IPS-15b (cell line): Measurements from ENCODE around the gene P2RX6.

Experiments
- H3K27me3 ChIP-seq: one replicate; pipeline ENCODE4 v1.6.1; 2013; ENCODE audit warnings: low read length; ENCODE audit not compliant: control insufficient read depth, insufficient read depth
- H3K36me3 ChIP-seq: one replicate; pipeline ENCODE4 v1.6.1; 2013; ENCODE audit warnings: low read length; ENCODE audit not compliant: control insufficient read depth, insufficient read depth
- H3K4me1 ChIP-seq: one replicate; pipeline ENCODE4 v1.6.1; 2013; ENCODE audit warnings: mild to moderate bottlenecking, low read length; ENCODE audit not compliant: control insufficient read depth, insufficient read depth
- H3K4me3 ChIP-seq: one replicate; pipeline ENCODE4 v1.5.1; 2013; ENCODE audit warnings: low read depth, low read length
- H3K9ac ChIP-seq: one replicate; pipeline ENCODE4 v1.6.1; 2013; ENCODE audit warnings: low read depth, mild to moderate bottlenecking, low read length
- H3K9me3 ChIP-seq: one replicate; pipeline ENCODE4 v1.6.1; 2013; ENCODE audit warnings: mild to moderate bottlenecking, low read length; ENCODE audit not compliant: control insufficient read depth, insufficient read depth

Gene P2RX6

GRCh38 chr22:20981787-20982562 is 33.0 kb upstream of the P2RX6 start, which contains the start of gene LZTR1:
LZTR1 (plus strand) TSS chr22:20982297; CDS start chr22:20982372, 75 bp downstream.
- H3K36me3 ChIP-seq = no peaks in the 10 kb centered on the region
- peak within 1 kb of the TSS; percentile 89 for H3K9ac ChIP-seq

GRCh38 chr22:20982563-20982882 is 32.4 kb upstream of the P2RX6 start:
- peak overlapping the region; percentile 69 for H3K4me3 ChIP-seq
- H3K4me1 ChIP-seq = peaks cover 17% of the 10 kb centered on the region
- peaks cover 37% of the 10 kb centered on the region for H3K27me3 ChIP-seq
- H3K36me3 ChIP-seq = no peaks in the 10 kb centered on the region
- H3K9ac ChIP-seq = peak overlapping the region; percentile 89
- no peaks in the 10 kb centered on the region for H3K9me3 ChIP-seq

More at GRCh38 chr22:20981787-20982562, 33.0 kb upstream of the P2RX6 start, which contains the start of gene LZTR1:
- Histone ChIP-seq H3K4me3 (peak within 1 kb of the TSS; percentile 69), H3K27me3 (peaks cover 42% of the 10 kb centered on the region), H3K9me3 (no peaks in the 10 kb centered on the region), H3K4me1 (peaks cover 17% of the 10 kb centered on the region)

- Histone ChIP-seq H3K9ac (no peak overlapping the region), H3K36me3 (no peaks in the 10 kb centered on the region), H3K9me3 (no peaks in the 10 kb centered on the region), H3K4me1 (peaks cover 17% of the 10 kb centered on the region), H3K4me3 (peak overlapping the region; percentile 69), H3K27me3 (peaks cover 32% of the 10 kb centered on the region)
Measured at GRCh38 chr22:20983081-20983771, 31.7 kb upstream of the P2RX6 start.

DNA sequence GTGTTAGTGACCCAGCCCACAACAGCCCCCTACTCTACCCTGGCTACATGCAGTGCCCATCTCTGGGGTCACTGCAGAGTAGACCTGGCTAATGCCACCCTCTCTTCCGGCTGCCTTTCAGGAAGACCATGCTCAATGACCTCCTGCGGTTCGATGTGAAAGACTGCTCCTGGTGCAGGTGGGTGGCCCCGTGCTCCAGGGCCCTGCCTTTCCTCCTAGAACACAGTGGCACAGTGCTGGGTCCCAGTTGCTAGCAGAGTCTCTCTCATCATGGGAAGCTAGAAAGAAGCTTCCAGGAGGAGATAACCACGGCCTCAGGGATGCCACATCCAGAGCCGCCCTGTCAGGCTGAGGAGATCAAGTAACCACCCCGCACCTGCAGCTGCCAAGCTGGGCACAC is 29.2 kb upstream of the P2RX6 start:
- no peak overlapping the region for H3K9ac ChIP-seq
- H3K36me3 ChIP-seq = no peaks in the 10 kb centered on the region
- H3K4me3 ChIP-seq = no peak overlapping the region
- H3K9me3 ChIP-seq = no peaks in the 10 kb centered on the region
- peaks cover 8% of the 10 kb centered on the region for H3K4me1 ChIP-seq
- peaks cover 13% of the 10 kb centered on the region for H3K27me3 ChIP-seq

DNA sequence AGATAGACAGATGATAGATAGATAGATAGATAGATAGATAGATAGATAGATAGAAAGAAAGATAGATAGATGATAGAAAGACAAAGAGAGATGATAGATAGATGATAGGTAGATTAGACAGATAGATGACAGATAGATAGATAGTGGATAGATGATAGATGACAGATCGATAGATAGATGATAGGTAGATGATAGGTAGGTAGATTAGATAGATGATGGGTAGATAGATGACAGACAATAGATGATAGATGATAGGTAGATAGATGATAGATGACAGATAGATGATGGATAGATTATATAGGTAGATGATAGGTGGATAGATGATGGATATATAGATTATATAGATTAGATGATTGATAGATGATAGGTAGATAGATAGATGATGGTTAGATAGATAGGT is 28.6 kb upstream of the P2RX6 start:
- Histone ChIP-seq H3K36me3 (peaks cover 2% of the 10 kb centered on the region), H3K27me3 (peaks cover 10% of the 10 kb centered on the region)

GRCh38 chr22:20987375-20987774 is 27.6 kb upstream of the P2RX6 start:
- H3K4me3 ChIP-seq = no peak overlapping the region

More for the DNA sequence above, 28.6 kb upstream of the P2RX6 start:
- H3K9ac ChIP-seq = no peak overlapping the region
- H3K9me3 ChIP-seq = no peaks in the 10 kb centered on the region
- peaks cover 6% of the 10 kb centered on the region for H3K4me1 ChIP-seq
- H3K4me3 ChIP-seq = no peak overlapping the region

DNA sequence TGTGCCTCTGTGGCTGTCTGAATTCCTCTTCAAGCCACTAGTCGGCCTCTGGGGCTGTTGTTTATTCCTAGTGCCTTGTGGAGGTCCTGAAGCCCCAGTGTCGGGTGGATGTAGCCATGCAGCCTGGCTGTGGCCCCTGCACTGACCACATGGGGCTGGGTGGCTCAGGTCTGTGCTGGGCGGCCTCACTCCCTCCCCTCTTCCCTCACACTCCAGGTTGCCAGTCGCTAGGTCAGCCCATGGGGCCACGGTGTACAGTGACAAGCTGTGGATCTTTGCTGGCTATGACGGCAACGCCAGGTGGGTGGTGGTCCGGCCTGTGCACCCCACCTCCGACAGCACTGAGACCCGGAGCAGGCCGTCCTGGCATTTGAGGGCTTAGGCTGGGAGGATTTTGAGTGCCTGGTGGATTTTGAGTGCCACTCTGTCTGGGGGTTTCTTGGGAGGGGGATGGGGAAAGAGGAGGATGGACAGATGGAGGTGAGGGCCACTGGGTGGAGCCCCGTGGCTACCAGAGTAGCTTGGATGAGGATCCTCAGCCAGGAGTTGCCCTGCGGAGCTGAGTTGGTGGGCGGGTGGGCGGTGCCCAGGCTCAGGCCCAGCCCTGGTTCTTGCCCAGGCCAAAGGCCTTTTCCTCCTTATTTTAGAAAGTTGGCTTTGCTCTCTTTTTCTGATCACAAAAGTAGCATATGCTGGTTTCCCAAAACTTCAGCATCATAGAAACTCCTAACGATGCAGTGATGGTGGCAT is 26.2 kb upstream of the P2RX6 start:
- Histone ChIP-seq H3K27me3 (no peaks in the 10 kb centered on the region), H3K36me3 (peaks cover 15% of the 10 kb centered on the region), H3K9me3 (no peaks in the 10 kb centered on the region), H3K4me3 (no peak overlapping the region), H3K4me1 (no peaks in the 10 kb centered on the region), H3K9ac (no peak overlapping the region)

More at GRCh38 chr22:20987375-20987774, 27.6 kb upstream of the P2RX6 start:
- Histone ChIP-seq H3K36me3 (peaks cover 11% of the 10 kb centered on the region), H3K9ac (no peak overlapping the region), H3K9me3 (no peaks in the 10 kb centered on the region), H3K27me3 (peaks cover 9% of the 10 kb centered on the region), H3K4me1 (peaks cover 4% of the 10 kb centered on the region)

- H3K27me3 ChIP-seq = no peaks in the 10 kb centered on the region
- H3K9me3 ChIP-seq = no peaks in the 10 kb centered on the region
- H3K9ac ChIP-seq = no peak overlapping the region
- H3K4me1 ChIP-seq = no peaks in the 10 kb centered on the region
- H3K36me3 ChIP-seq = peaks cover 15% of the 10 kb centered on the region
- H3K4me3 ChIP-seq = no peak overlapping the region
Measured at GRCh38 chr22:20989323-20990138, 25.4 kb upstream of the P2RX6 start.

- peaks cover 18% of the 10 kb centered on the region for H3K36me3 ChIP-seq
- no peaks in the 10 kb centered on the region for H3K27me3 ChIP-seq
- H3K9ac ChIP-seq = no peak overlapping the region
- H3K4me3 ChIP-seq = no peak overlapping the region
- no peaks in the 10 kb centered on the region for H3K9me3 ChIP-seq
- no peaks in the 10 kb centered on the region for H3K4me1 ChIP-seq
Measured at GRCh38 chr22:20990184-20991180, 24.5 kb upstream of the P2RX6 start.

- no peaks in the 10 kb centered on the region for H3K4me1 ChIP-seq
- H3K27me3 ChIP-seq = no peaks in the 10 kb centered on the region
- H3K4me3 ChIP-seq = no peak overlapping the region
- peaks cover 19% of the 10 kb centered on the region for H3K36me3 ChIP-seq
- no peak overlapping the region for H3K9ac ChIP-seq
- H3K9me3 ChIP-seq = no peaks in the 10 kb centered on the region
Measured at GRCh38 chr22:20991252-20992055, 23.5 kb upstream of the P2RX6 start.
